Lung (tissue), 12 donors: ENCODE measurements around the gene CD53. TPM values are rescaled to one million over a fixed set of nuclear protein-coding genes. Genes with fewer than 3 reads are reported as not detected.
"Not testable (repeated sequence)": the region's sequence is repeated elsewhere in the genome, so short reads cannot be mapped to it uniquely, and the experiment has no call there.

Experiments
- ATAC-seq: fragments of 200-7000 bp; cut with Tn5 transposase; one replicate; pipeline ENCODE4 v1.9.1; 2020; ENCODE audit warnings: moderate number of reproducible peaks; ENCODE audit not compliant: insufficient read depth, low FRiP score
- DNase-seq, 3 donors: peaks; one replicate each; pipeline ENCODE4 v3.0.0-alpha.2; 2013 to 2017
- H3K27ac ChIP-seq, 2 donors: one replicate each; pipeline ENCODE4 v1.5.1; 2013; ENCODE audit warnings: mild to moderate bottlenecking in 2 of 2, moderate library complexity in 2 of 2, control low read depth in 1 of 2, inconsistent platforms in 1 of 2, low read depth in 1 of 2, low read length in 1 of 2
- H3K27me3 ChIP-seq, 3 donors: one replicate each; pipeline ENCODE4 v1.5.1; 2013; ENCODE audit warnings: low read length in 2 of 3; ENCODE audit not compliant: control insufficient read depth in 3 of 3, insufficient read depth in 3 of 3
- H3K36me3 ChIP-seq, 4 donors: one replicate each; pipeline ENCODE4 v1.5.1; 2013; ENCODE audit warnings: low read length in 4 of 4, mild to moderate bottlenecking in 1 of 4, moderate library complexity in 1 of 4; ENCODE audit not compliant: control insufficient read depth in 4 of 4, insufficient read depth in 4 of 4
- H3K4me1 ChIP-seq, 5 donors: one replicate each; pipeline ENCODE4 v1.5.1; 2013; ENCODE audit warnings: low read length in 5 of 5, mild to moderate bottlenecking in 2 of 5, moderate library complexity in 1 of 5; ENCODE audit not compliant: control insufficient read depth in 5 of 5, insufficient read depth in 5 of 5
- H3K4me3 ChIP-seq: one replicate; pipeline ENCODE4 v1.5.1; 2013; ENCODE audit warnings: mild to moderate bottlenecking, control low read depth, moderate library complexity
- H3K9ac ChIP-seq, 2 donors: one replicate each; pipeline ENCODE4 v1.5.1; 2013; ENCODE audit warnings: low read length in 2 of 2, control low read depth in 1 of 2; ENCODE audit not compliant: insufficient read depth in 1 of 2
- H3K9me3 ChIP-seq, 4 donors: one replicate each; pipeline ENCODE4 v1.5.1; 2013; ENCODE audit warnings: low read length in 3 of 4, mild to moderate bottlenecking in 1 of 4, moderate library complexity in 1 of 4; ENCODE audit not compliant: control insufficient read depth in 4 of 4, insufficient read depth in 3 of 4
- WGBS, 2 donors: extraction: QIAGEN DNeasy Blood & Tissue Kit; methylation state at CpG; one replicate each; pipeline ENCODE4 v1.1.7; 2013; 5-methylcytosine and 5-hydroxymethylcytosine counted together
- polyA plus RNA-seq, 2 donors: library from polyadenylated mRNA; stranded (reverse); fragments of 200-250 nt; gene quantifications; one replicate each; pipeline ENCODE4 v1.2.1, GENCODE V29; 2013
- total RNA-seq, 2 donors: library from RNA; depleted of rRNA in 1 of 2; stranded (reverse); fragments of >200 nt in 1 of 2; gene quantifications; one replicate each; pipeline ENCODE4 v1.2.1, GENCODE V29; 2014 to 2021
- TF ChIP-seq, protein P1 (sequence below): IDR thresholded peaks from 2 replicates; pipeline ENCODE4 v1.5.1; 2012; ENCODE audit warnings: mild to moderate bottlenecking; ENCODE audit errors: control extremely low read depth, extremely low read depth
- donor health status: control.
- donor health status: control.
- donor health status: Bipolar disorder and iron deficiency.
- donor health status: healthy.
- donor health status: DM: yes; HTN: yes; CAD: no.

CD53 gene
- total and polyA plus RNA-seq, 4 donors: 41.2 to 583 (median 88.7) TPM

DNA sequence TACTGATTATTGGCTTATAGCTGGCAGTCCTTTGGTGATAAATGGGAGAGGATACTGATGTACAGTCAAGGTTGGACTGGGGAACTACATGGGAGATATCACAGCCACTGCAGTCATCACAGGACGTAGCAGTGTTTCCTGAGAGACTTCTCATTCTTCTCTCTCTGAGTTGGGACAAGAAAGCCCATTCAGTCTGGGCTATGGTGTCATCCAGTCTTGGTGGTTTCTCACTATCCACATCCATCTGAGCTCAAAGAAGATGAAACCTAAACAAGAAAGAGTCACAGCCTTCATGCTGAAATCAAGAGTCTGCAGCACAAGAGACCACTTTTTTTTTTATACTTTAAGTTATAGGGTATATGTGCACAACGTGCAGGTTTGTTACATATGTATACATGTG, 12.8 kb upstream of the CD53 start:
- Histone ChIP-seq H3K4me1 (no peaks in the 10 kb centered on the region), H3K27ac (no peak overlapping the region), H3K9me3 (peaks cover 0 to 2% (median 1%) of the 10 kb centered on the region in 4 donors), H3K36me3 (no peaks in the 10 kb centered on the region), H3K4me3 (no peak overlapping the region), H3K27me3 (no peaks in the 10 kb centered on the region), H3K9ac (no peak overlapping the region)
- no peak for ATAC-seq
- TF ChIP-seq, protein P1, sequence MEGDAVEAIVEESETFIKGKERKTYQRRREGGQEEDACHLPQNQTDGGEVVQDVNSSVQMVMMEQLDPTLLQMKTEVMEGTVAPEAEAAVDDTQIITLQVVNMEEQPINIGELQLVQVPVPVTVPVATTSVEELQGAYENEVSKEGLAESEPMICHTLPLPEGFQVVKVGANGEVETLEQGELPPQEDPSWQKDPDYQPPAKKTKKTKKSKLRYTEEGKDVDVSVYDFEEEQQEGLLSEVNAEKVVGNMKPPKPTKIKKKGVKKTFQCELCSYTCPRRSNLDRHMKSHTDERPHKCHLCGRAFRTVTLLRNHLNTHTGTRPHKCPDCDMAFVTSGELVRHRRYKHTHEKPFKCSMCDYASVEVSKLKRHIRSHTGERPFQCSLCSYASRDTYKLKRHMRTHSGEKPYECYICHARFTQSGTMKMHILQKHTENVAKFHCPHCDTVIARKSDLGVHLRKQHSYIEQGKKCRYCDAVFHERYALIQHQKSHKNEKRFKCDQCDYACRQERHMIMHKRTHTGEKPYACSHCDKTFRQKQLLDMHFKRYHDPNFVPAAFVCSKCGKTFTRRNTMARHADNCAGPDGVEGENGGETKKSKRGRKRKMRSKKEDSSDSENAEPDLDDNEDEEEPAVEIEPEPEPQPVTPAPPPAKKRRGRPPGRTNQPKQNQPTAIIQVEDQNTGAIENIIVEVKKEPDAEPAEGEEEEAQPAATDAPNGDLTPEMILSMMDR: no peak
- DNase-seq: no peak
- 71 to 82% methylated on average over 2 of the region's 2 CpGs for WGBS, 2 donors

DNA sequence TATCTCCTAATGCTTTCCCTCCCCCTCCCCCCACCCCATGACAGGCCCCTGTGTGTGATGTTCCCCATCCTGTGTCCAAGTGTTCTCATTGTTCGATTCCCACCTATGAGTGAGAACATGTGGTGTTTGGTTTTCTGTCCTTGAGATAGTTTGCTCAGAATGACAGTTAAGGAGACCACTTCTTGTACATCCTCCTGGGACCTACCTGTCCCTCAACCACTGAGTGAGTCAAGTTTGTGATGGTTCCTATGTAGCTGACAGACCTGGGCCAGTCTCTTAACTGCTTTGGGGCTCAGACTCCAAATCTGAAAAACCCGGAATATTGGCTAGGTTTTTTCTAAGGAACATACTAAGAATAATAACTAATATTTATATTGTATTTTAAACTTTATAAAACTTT, 12.3 kb upstream of the CD53 start:
- whole genome bisulfite sequencing, 2 donors: 73 to 74% methylated on average over 2 of the region's 2 CpGs

DNA sequence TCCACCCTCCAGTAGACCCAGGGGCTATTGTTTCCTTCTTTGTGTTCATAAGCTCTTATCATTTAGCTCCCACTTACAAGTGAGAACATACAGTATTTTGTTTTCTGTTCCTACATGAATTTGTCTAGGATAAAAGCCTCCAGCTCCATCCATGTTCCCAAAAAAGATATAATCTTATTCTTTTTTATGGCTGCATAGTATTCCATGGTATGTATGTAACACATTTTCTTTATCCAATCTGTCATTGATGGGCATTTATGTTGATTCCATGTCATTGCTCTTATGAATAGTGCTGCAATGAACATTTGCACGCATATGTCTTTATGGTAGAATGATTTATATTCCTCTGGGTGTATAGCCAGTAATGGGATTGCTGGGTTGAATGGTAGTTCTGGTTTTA, 11.0 kb upstream of the CD53 start:
- H3K9ac ChIP-seq, H3K27ac ChIP-seq, H3K36me3 ChIP-seq, H3K4me3 ChIP-seq, H3K4me1 ChIP-seq, H3K27me3 ChIP-seq, DNase-seq, H3K9me3 ChIP-seq, ATAC-seq: not testable (repeated sequence)
- WGBS, 2 donors: 88 to 100% methylated on average over 1 of the region's 1 CpG

More for the DNA sequence above, 12.3 kb upstream of the CD53 start:
- not testable (repeated sequence) for H3K4me3 ChIP-seq, H3K27ac ChIP-seq, ATAC-seq, DNase-seq, H3K27me3 ChIP-seq, H3K9ac ChIP-seq, H3K4me1 ChIP-seq, H3K36me3 ChIP-seq, H3K9me3 ChIP-seq

DNA sequence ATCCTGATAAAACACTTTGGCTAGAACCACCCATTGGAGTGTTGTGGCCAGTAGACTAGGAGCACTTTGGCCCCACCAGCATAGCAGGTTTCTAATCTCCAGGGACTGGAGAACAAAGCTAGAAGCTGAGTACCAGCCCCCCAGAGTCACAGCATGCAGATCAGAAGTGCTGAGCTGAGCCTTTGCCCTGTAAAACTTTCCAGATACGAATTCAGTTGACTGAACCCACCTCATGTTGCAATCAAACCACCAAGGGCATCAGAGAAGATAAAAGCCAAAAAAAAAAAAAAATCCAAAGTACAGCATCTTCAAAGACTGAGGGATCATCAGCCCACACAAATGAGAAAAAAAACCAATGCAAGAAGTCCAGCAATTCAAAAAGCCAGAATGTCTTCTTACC, 8.7 kb upstream of the CD53 start:
- ATAC-seq: no peak
- Histone ChIP-seq H3K27ac (no peak overlapping the region), H3K27me3 (no peaks in the 10 kb centered on the region), H3K9ac (no peak overlapping the region), H3K4me1 (no peaks in the 10 kb centered on the region), H3K4me3 (no peak overlapping the region), H3K36me3 (no peaks in the 10 kb centered on the region), H3K9me3 (peaks cover 0 to 11% (median 4%) of the 10 kb centered on the region in 4 donors)
- WGBS, 2 donors: 32 to 42% methylated on average over 1 of the region's 1 CpG
- DNase-seq: no peak
- TF ChIP-seq, protein P1: no peak
